ENCODE measurements around the gene MRPL43.

MRPL43 gene

GRCh38 chr10:101020427-101021075, 33.3 kb upstream of the MRPL43 start:
- Histone ChIP-seq H3K36me3 (no peaks in the 10 kb centered on the region), H3K9me3 (ENCODE audit: severe bottlenecking) (no peaks in the 10 kb centered on the region), H3K27ac (no peak overlapping the region), H3K4me3 (ENCODE audit: low read depth, low read length) (no peak overlapping the region), H3K27me3 (ENCODE audit: insufficient read depth, low read depth, severe bottlenecking) (no peaks in the 10 kb centered on the region)
- DNase-seq = no peak
- TF ChIP-seq, protein P1, sequence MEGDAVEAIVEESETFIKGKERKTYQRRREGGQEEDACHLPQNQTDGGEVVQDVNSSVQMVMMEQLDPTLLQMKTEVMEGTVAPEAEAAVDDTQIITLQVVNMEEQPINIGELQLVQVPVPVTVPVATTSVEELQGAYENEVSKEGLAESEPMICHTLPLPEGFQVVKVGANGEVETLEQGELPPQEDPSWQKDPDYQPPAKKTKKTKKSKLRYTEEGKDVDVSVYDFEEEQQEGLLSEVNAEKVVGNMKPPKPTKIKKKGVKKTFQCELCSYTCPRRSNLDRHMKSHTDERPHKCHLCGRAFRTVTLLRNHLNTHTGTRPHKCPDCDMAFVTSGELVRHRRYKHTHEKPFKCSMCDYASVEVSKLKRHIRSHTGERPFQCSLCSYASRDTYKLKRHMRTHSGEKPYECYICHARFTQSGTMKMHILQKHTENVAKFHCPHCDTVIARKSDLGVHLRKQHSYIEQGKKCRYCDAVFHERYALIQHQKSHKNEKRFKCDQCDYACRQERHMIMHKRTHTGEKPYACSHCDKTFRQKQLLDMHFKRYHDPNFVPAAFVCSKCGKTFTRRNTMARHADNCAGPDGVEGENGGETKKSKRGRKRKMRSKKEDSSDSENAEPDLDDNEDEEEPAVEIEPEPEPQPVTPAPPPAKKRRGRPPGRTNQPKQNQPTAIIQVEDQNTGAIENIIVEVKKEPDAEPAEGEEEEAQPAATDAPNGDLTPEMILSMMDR (IDR thresholded peaks at IDR 0.05; ENCODE audit: low read depth, low read length) = no peak

- Histone ChIP-seq H3K27ac (no peak overlapping the region), H3K4me3 (ENCODE audit: low read depth, low read length) (no peak overlapping the region), H3K9me3 (ENCODE audit: severe bottlenecking) (no peaks in the 10 kb centered on the region), H3K27me3 (ENCODE audit: insufficient read depth, low read depth, severe bottlenecking) (no peaks in the 10 kb centered on the region), H3K36me3 (no peaks in the 10 kb centered on the region)
- no peak for DNase-seq
- TF ChIP-seq, protein P1 (IDR thresholded peaks at IDR 0.05; ENCODE audit: low read depth, low read length) = no peak
Measured at GRCh38 chr10:101019440-101019703, 32.1 kb upstream of the MRPL43 start.

GRCh38 chr10:101018600-101019439, 31.5 kb upstream of the MRPL43 start:
- TF ChIP-seq, protein P1 (IDR thresholded peaks at IDR 0.05; ENCODE audit: low read depth, low read length) = peak; percentile 95
- peak; percentile 97 for DNase-seq
- no peaks in the 10 kb centered on the region for H3K9me3 ChIP-seq (ENCODE audit: severe bottlenecking)
- H3K27me3 ChIP-seq (ENCODE audit: insufficient read depth, low read depth, severe bottlenecking) = no peaks in the 10 kb centered on the region
- H3K4me3 ChIP-seq (ENCODE audit: low read depth, low read length) = peak overlapping the region; percentile 11; the same call in 1 of the 2 replicates
- H3K36me3 ChIP-seq = no peaks in the 10 kb centered on the region
- H3K27ac ChIP-seq = 0 out of 2 replicates have a peak overlapping the region, but pooled peaks have one; percentile 3

DNA sequence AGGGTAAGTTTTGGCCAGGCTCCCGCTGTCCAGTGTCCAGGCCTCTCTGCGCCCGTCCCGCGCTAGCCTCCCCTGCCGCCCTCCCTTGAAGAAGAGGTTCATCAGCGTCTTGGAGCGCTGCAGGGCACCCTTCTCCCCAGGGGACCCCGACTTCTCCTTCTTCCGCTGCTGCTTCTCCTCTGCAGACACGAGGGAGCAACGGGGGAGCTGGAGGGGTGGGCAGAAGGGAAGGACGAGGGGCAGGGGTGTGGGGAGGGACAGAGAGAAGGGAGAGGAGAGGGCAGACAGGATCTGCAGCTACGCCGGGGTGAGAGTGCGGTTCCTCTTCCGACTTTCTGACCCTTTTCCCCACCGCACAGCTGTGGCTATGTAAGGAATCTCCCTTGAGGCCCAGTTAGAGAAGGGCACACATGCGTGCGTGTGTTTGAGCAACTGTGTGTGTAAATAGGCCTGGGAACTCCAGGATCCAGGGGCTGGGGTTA, 30.9 kb upstream of the MRPL43 start:
- no peaks in the 10 kb centered on the region for H3K27me3 ChIP-seq (ENCODE audit: insufficient read depth, low read depth, severe bottlenecking)
- H3K4me3 ChIP-seq (ENCODE audit: low read depth, low read length) = no peak overlapping the region
- H3K27ac ChIP-seq = no peak overlapping the region
- H3K36me3 ChIP-seq = no peaks in the 10 kb centered on the region
- TF ChIP-seq, protein P1 (IDR thresholded peaks at IDR 0.05; ENCODE audit: low read depth, low read length) = no peak
- H3K9me3 ChIP-seq (ENCODE audit: severe bottlenecking) = no peaks in the 10 kb centered on the region
- DNase-seq = no peak

- no peak for DNase-seq
- H3K36me3 ChIP-seq = no peaks in the 10 kb centered on the region
- H3K27me3 ChIP-seq (ENCODE audit: insufficient read depth, low read depth, severe bottlenecking) = no peaks in the 10 kb centered on the region
- TF ChIP-seq, protein P1 (IDR thresholded peaks at IDR 0.05; ENCODE audit: low read depth, low read length) = no peak
- no peak overlapping the region for H3K27ac ChIP-seq
- H3K4me3 ChIP-seq (ENCODE audit: low read depth, low read length) = no peak overlapping the region
- H3K9me3 ChIP-seq (ENCODE audit: severe bottlenecking) = no peaks in the 10 kb centered on the region
Measured at GRCh38 chr10:101016814-101017213, 29.5 kb upstream of the MRPL43 start.
